A549 (cell line): Measurements from ENCODE around the gene SMG5. TPM values are rescaled to one million over a fixed set of nuclear protein-coding genes. Genes with fewer than 3 reads are reported as not detected.

ENCODE experiments used
- ATAC-seq, 2 experiments: fragments of 200-7000 bp in 1 of 2; fragments of >200 bp in 1 of 2; cut with Nextera tagmentation in 1 of 2; cut with Tn5 transposase in 1 of 2; 3 replicates each; pipeline versions ENCODE4 v1.8.0 to v1.9.1; 2018 to 2020; ENCODE audit warnings: mild to moderate bottlenecking in 1 of 2, moderate library complexity in 1 of 2
- CTCF ChIA-PET: fragments of 300-600 bp; sonication (Branson Sonifier 250); formaldehyde crosslinking; extraction: SDS; loops from one replicate; lab custom pipeline; 2021; ENCODE audit warnings: antibody characterized with exemption, inconsistent platforms; lab: Yijun Ruan, JAX
- POLR2A ChIA-PET: fragments of 350-600 bp; formaldehyde crosslinking; extraction: SDS; loops from one replicate; lab custom pipeline; 2021; ENCODE audit warnings: antibody characterized with exemption, inconsistent platforms; lab: Yijun Ruan, JAX
- DNase-seq, 2 experiments: peaks; one replicate each; pipeline versions ENCODE4 v3.0.0 to v3.0.0-alpha.2; 2011 to 2016; ENCODE audit warnings: low read depth in 1 of 2, low spot score in 1 of 2
- FAIRE-seq: peaks from 2 replicates; lab custom pipeline; 2011; peaks lifted over from hg19 to GRCh38; lab: Jason Lieb, UNC
- H3K27ac ChIP-seq, 2 experiments: fragments of >200 bp; sonication (Bioruptor Twin); formaldehyde crosslinking; 3 replicates each; pipeline ENCODE4 v1.5.1; 2016 to 2017
- H3K4me1 ChIP-seq: fragments of >200 bp; sonication (Bioruptor Twin); formaldehyde crosslinking; 3 replicates; pipeline ENCODE4 v1.6.1; 2016
- H3K4me2 ChIP-seq: fragments of >200 bp; sonication (Bioruptor Twin); formaldehyde crosslinking; 3 replicates; pipeline ENCODE4 v1.6.1; 2016
- H3K4me3 ChIP-seq: fragments of >200 bp; sonication (Bioruptor Twin); formaldehyde crosslinking; 3 replicates; pipeline ENCODE4 v1.5.1; 2016
- H3K9me3 ChIP-seq: fragments of >200 bp; sonication (Bioruptor Twin); formaldehyde crosslinking; 3 replicates; pipeline ENCODE4 v1.6.1; 2016
- ATOH8 ChIP-seq: fragments of 250-450 bp; sonication (Bioruptor Pico); IDR thresholded peaks from 2 replicates; pipeline ENCODE4 v1.5.0; 2020; ENCODE audit warnings: low read depth, mild to moderate bottlenecking, moderate library complexity
- BHLHE40 ChIP-seq: IDR thresholded peaks from 2 replicates; pipeline ENCODE4 v1.6.1; 2012; ENCODE audit warnings: low read depth, low read length, inconsistent platforms
- CBX2 ChIP-seq: fragments of 200-600 bp; sonication (generic); IDR thresholded peaks from 2 replicates; pipeline ENCODE4 v1.6.1; 2016; ENCODE audit warnings: low read depth, mild to moderate bottlenecking, borderline replicate concordance
- CBX8 ChIP-seq: fragments of 200-600 bp; sonication (generic); IDR thresholded peaks from 2 replicates; pipeline ENCODE4 v1.6.1; 2016
- CHD2 ChIP-seq: fragments of 150-350 bp; IDR thresholded peaks from 2 replicates; pipeline ENCODE4 v1.6.1; 2014; ENCODE audit warnings: low read length; ENCODE audit not compliant: partially characterized antibody
- CTCF ChIP-seq: fragments of >200 bp; sonication (Bioruptor Twin); formaldehyde crosslinking; IDR thresholded peaks from 3 replicates; pipeline ENCODE4 v1.5.1; 2016
- E2F6 ChIP-seq: IDR thresholded peaks from 2 replicates; pipeline ENCODE4 v1.6.1; 2012; ENCODE audit warnings: low read depth, borderline replicate concordance
- EHMT2 ChIP-seq: fragments of 200-600 bp; sonication (generic); IDR thresholded peaks from 2 replicates; pipeline ENCODE4 v1.6.1; 2016; ENCODE audit warnings: antibody characterized with exemption, low read depth, mild to moderate bottlenecking, moderate library complexity
- EP300 ChIP-seq, 2 experiments: fragments of >200 bp; sonication (Bioruptor Twin); formaldehyde crosslinking; IDR thresholded peaks; 2 replicates in 1 of 2; 3 replicates in 1 of 2; pipeline ENCODE4 v1.6.1; 2016 to 2017
- FOSB ChIP-seq: fragments of 250-450 bp; sonication (Bioruptor Pico); IDR thresholded peaks from 2 replicates; pipeline ENCODE4 v1.5.0; 2020; ENCODE audit warnings: mild to moderate bottlenecking, moderate library complexity
- FOSL2 ChIP-seq, 2 experiments: fragments of 450-650 bp in 1 of 2; fragments of >200 bp in 1 of 2; sonication (Bioruptor Twin) in 1 of 2; formaldehyde crosslinking; IDR thresholded peaks; 2 replicates each; pipeline versions ENCODE4 v1.5.0 to v1.6.1; 2016 to 2020; ENCODE audit warnings: mild to moderate bottlenecking in 1 of 2, moderate library complexity in 1 of 2
- FOXS1 ChIP-seq: fragments of 250-450 bp; sonication (Bioruptor Pico); IDR thresholded peaks from 2 replicates; pipeline ENCODE4 v1.5.0; 2020; ENCODE audit warnings: mild to moderate bottlenecking, moderate library complexity
- HES2 ChIP-seq: fragments of >200 bp; sonication (Bioruptor Twin); formaldehyde crosslinking; IDR thresholded peaks from 2 replicates; pipeline ENCODE4 v1.6.1; 2016
- HOXA7 ChIP-seq: fragments of 250-450 bp; sonication (Bioruptor Pico); IDR thresholded peaks from 2 replicates; pipeline ENCODE4 v1.5.0; 2020; ENCODE audit warnings: mild to moderate bottlenecking, moderate library complexity
- HOXB5 ChIP-seq: fragments of 250-450 bp; sonication (Bioruptor Pico); IDR thresholded peaks from 2 replicates; pipeline ENCODE4 v1.5.0; 2020; ENCODE audit warnings: mild to moderate bottlenecking, moderate library complexity
- MAX ChIP-seq: IDR thresholded peaks from 2 replicates; pipeline ENCODE4 v1.6.1; 2012
- NR3C1 ChIP-seq: fragments of >200 bp; sonication (Bioruptor Twin); formaldehyde crosslinking; IDR thresholded peaks from 3 replicates; pipeline ENCODE4 v1.6.1; 2017
- RARB ChIP-seq: fragments of 250-450 bp; sonication (Bioruptor Pico); IDR thresholded peaks from 2 replicates; pipeline ENCODE4 v1.8.0; 2021; ENCODE audit warnings: mild to moderate bottlenecking, moderate library complexity
- RCOR1 ChIP-seq: fragments of 150-350 bp; IDR thresholded peaks from 2 replicates; pipeline ENCODE4 v1.6.1; 2014; ENCODE audit warnings: antibody characterized with exemption, low read length, low read depth
- RFX5 ChIP-seq: fragments of 450-650 bp; IDR thresholded peaks from 2 replicates; pipeline ENCODE4 v1.7.1; 2014; ENCODE audit warnings: antibody characterized with exemption, mild to moderate bottlenecking, moderate library complexity
- RNF2 ChIP-seq: fragments of 200-600 bp; sonication (generic); IDR thresholded peaks from 2 replicates; pipeline ENCODE4 v1.6.1; 2016; ENCODE audit warnings: low read depth, mild to moderate bottlenecking, antibody characterized with exemption, moderate library complexity, borderline replicate concordance
- SREBF2 ChIP-seq: fragments of 450-650 bp; IDR thresholded peaks from 2 replicates; pipeline ENCODE4 v1.6.1; 2014; ENCODE audit warnings: mild to moderate bottlenecking, moderate library complexity
- TFCP2L1 ChIP-seq: fragments of 250-450 bp; sonication (Bioruptor Pico); IDR thresholded peaks from 2 replicates; pipeline ENCODE4 v1.5.0; 2021; ENCODE audit warnings: mild to moderate bottlenecking
- TP53 ChIP-seq: fragments of 250-450 bp; sonication (Bioruptor Pico); IDR thresholded peaks from 2 replicates; pipeline ENCODE4 v1.5.0; 2021; ENCODE audit warnings: mild to moderate bottlenecking, moderate library complexity
- USF2 ChIP-seq: fragments of 450-650 bp; IDR thresholded peaks from 2 replicates; pipeline ENCODE4 v1.6.1; 2014; ENCODE audit warnings: antibody characterized with exemption
- ZC3H11A ChIP-seq: fragments of 450-650 bp; IDR thresholded peaks from 2 replicates; pipeline ENCODE4 v1.6.1; 2014; ENCODE audit warnings: antibody characterized with exemption, mild to moderate bottlenecking
- ZFP36 ChIP-seq: fragments of 450-650 bp; IDR thresholded peaks from 2 replicates; pipeline ENCODE4 v1.6.1; 2014; ENCODE audit warnings: borderline replicate concordance; ENCODE audit not compliant: partially characterized antibody
- WGBS: methylation state at CpG from one replicate; pipeline ENCODE4 v1.1.6; 2017; ENCODE audit errors: missing lambda C conversion rate; 5-methylcytosine and 5-hydroxymethylcytosine counted together
- polyA plus RNA-seq, 4 experiments: library from polyadenylated mRNA; depleted of rRNA in 3 of 4; stranded (reverse); fragments of >200 nt; fragmentation: RNase III in 1 of 4; extraction: RNeasy Plus Mini Kit Qiagen cat#74134 plus additional on column Dnase treatment in 1 of 4; gene quantifications; 2 replicates in 3 of 4; 3 replicates in 1 of 4; pipeline ENCODE4 v1.2.3, GENCODE V29; 2011 to 2017

The SMG5 gene
- polyA plus RNA-seq, 2 of the 4 experiments (the other 2 are of a cell fraction), result 25.6 to 48.7 TPM

- ATAC-seq (no peak), DNase-seq (no peak), FAIRE-seq (no peak)
- no peak overlapping the region for H3K4me2 ChIP-seq
- peaks cover 15% of the 10 kb centered on the region for H3K4me1 ChIP-seq
- CTCF ChIA-PET, result interaction anchor here (1.6 to 4.5 kb wide), 2 partner anchors 13 to 77 kb away, joined by 3 to 25 read pairs; no protein-coding TSS in a partner anchor
- TF ChIP-seq USF2, result no peak
- no peak for TF ChIP-seq RARB (CRISPR knock-in tag)
- TF ChIP-seq FOSB, result no peak
- TF ChIP-seq HES2, result no peak
- TF ChIP-seq RCOR1, result no peak
- 97% methylated on average over 4 of the region's 8 CpGs for WGBS
- H3K4me3 ChIP-seq, result no peak overlapping the region
- POLR2A ChIA-PET, result no interaction called here
- no peak overlapping the region for H3K27ac ChIP-seq
- H3K9me3 ChIP-seq, result no peaks in the 10 kb centered on the region
Observed at GRCh38 chr1:156258859-156259258, 23.8 kb downstream of the SMG5 start.

- no peak for FAIRE-seq
- H3K4me1 ChIP-seq, result peaks cover 5% of the 10 kb centered on the region
- TF ChIP-seq CBX2, result no peak
- no peak for TF ChIP-seq NR3C1
- no peak for TF ChIP-seq BHLHE40
- no peak for TF ChIP-seq MAX
- no peak for TF ChIP-seq E2F6
- TF ChIP-seq SREBF2, result no peak
- TF ChIP-seq EP300 (IDR thresholded peaks at IDR 0.05), result no peak
- TF ChIP-seq ZC3H11A, result no peak
- no peak for TF ChIP-seq CTCF
- no peak for TF ChIP-seq HOXB5
- TF ChIP-seq EHMT2, result no peak
- WGBS, result 70% methylated on average over 2 of the region's 2 CpGs
- no peak overlapping the region for H3K4me2 ChIP-seq
- H3K9me3 ChIP-seq, result no peaks in the 10 kb centered on the region
- H3K27ac ChIP-seq, result no peak overlapping the region
- no peak for DNase-seq
- POLR2A ChIA-PET, result no interaction called here
- ATAC-seq, result no peak
- CTCF ChIA-PET, result interaction anchor here (2.4 kb wide), 1 partner anchor 33 kb away, joined by 6 read pairs; no protein-coding TSS in a partner anchor
- H3K4me3 ChIP-seq, result no peak overlapping the region
Observed at GRCh38 chr1:156257711-156258110, 24.9 kb downstream of the SMG5 start.

- 98% methylated on average over 3 of the region's 3 CpGs for WGBS
- FAIRE-seq (no peak), DNase-seq (no peak), ATAC-seq (no peak)
- Histone ChIP-seq H3K9me3 (no peaks in the 10 kb centered on the region), H3K27ac (no peak overlapping the region), H3K4me2 (no peak overlapping the region), H3K4me1 (no peaks in the 10 kb centered on the region), H3K4me3 (no peak overlapping the region)
- CTCF ChIA-PET, result interaction anchor here (0.6 to 2.6 kb wide), 5 partner anchors 12 to 28 kb away, joined by 3 to 7 read pairs (median 4); partner anchors contain the start of gene BGLAP
- TF ChIP-seq BHLHE40 (no peak), FOXS1 (CRISPR knock-in tag) (no peak), ZFP36 (no peak), RNF2 (no peak), FOSB (no peak), TFCP2L1 (no peak), RFX5 (no peak), ATOH8 (CRISPR knock-in tag) (no peak), CBX8 (no peak), FOSL2 (IDR thresholded peaks at IDR 0.05) (no peak), FOSL2 (CRISPR knock-in tag; IDR thresholded peaks at IDR 0.05) (no peak), HOXA7 (CRISPR knock-in tag) (no peak), RARB (CRISPR knock-in tag) (no peak), SREBF2 (no peak), TP53 (CRISPR knock-in tag) (no peak), CHD2 (no peak)
- POLR2A ChIA-PET, result no interaction called here
Observed at GRCh38 chr1:156253634-156254033, 29.0 kb downstream of the SMG5 start.
